GM19193 (cell line): ENCODE results near the gene ZMAT2.

Experiments
- POLR2A ChIP-seq: IDR thresholded peaks from 4 replicates; pipeline ENCODE4 v1.6.1; 2011; ENCODE audit not compliant: insufficient read depth, insufficient read length; ENCODE audit errors: extremely low read depth

Gene ZMAT2

GRCh38 chr5:140690941-140691924 lies 9.0 kb upstream of the ZMAT2 start, which contains the start of the genes HARS1 and HARS2:
HARS1 (minus strand) TSS chr5:140691370; CDS start chr5:140691304, 66 bp downstream.
HARS2 (plus strand) TSS chr5:140691455; CDS start chr5:140691649, 194 bp downstream.
- TF ChIP-seq POLR2A, result peak; percentile 96

GRCh38 chr5:140694276-140694675 lies 6.0 kb upstream of the ZMAT2 start:
- no peak for TF ChIP-seq POLR2A

GRCh38 chr5:140696891-140697492 lies 3.3 kb upstream of the ZMAT2 start:
- TF ChIP-seq POLR2A, result no peak

GRCh38 chr5:140707812-140708211 lies 7.6 kb downstream of the ZMAT2 start:
- no peak for TF ChIP-seq POLR2A

- TF ChIP-seq POLR2A, result no peak
These were observed 10.8 kb downstream of the ZMAT2 start for GRCh38 chr5:140710899-140711552.

- no peak for TF ChIP-seq POLR2A
These were observed 11.5 kb downstream of the ZMAT2 start for GRCh38 chr5:140711794-140712193.

- no peak for TF ChIP-seq POLR2A
These were observed 13.4 kb downstream of the ZMAT2 start for GRCh38 chr5:140713562-140714094.

GRCh38 chr5:140718266-140718592 lies 18.0 kb downstream of the ZMAT2 start:
- no peak for TF ChIP-seq POLR2A

GRCh38 chr5:140725799-140726471 lies 25.7 kb downstream of the ZMAT2 start:
- no peak for TF ChIP-seq POLR2A

- TF ChIP-seq POLR2A, result no peak
These were observed 32.9 kb downstream of the ZMAT2 start for GRCh38 chr5:140733098-140733497.

- TF ChIP-seq POLR2A, result no peak
These were observed 34.1 kb downstream of the ZMAT2 start for GRCh38 chr5:140734354-140734753.

GRCh38 chr5:140737486-140737885 lies 37.2 kb downstream of the ZMAT2 start:
- TF ChIP-seq POLR2A, result no peak

- TF ChIP-seq POLR2A, result no peak
These were observed 41.7 kb downstream of the ZMAT2 start for GRCh38 chr5:140741967-140742366.

GRCh38 chr5:140753561-140753960 lies 53.3 kb downstream of the ZMAT2 start:
- no peak for TF ChIP-seq POLR2A
